ENCODE data around the gene PPP3CB. TPM values are rescaled to one million over a fixed set of nuclear protein-coding genes. Genes with fewer than 3 reads are reported as not detected.

Gene PPP3CB
- 31.0 TPM for polyA plus RNA-seq (2013, experiment 1 of 2)
- polyA plus RNA-seq (2013, experiment 2 of 2) = 30.9 TPM

- H3K23ac ChIP-seq (ENCODE audit: low read depth, low read length, poor library complexity) = peak within 1 kb of the TSS; percentile 94
- no CpG with 5 or more reads among the region's 28 CpGs for WGBS, 2 donors (ENCODE audit: extremely low coverage in 2 of 2, insufficient read length in 2 of 2, insufficient replicate concordance in 1 of 2)
These were observed at the start of gene PPP3CB for GRCh38 chr10:73495884-73496674. TSS of gene PPP3CB (minus strand) at chr10:73496024. CDS start at chr10:73495889, 135 bp downstream.

GRCh38 chr10:73545357-73545756 is 49.5 kb upstream of the PPP3CB start:
- H3K9me3 ChIP-seq (replicated peaks in 1 of 2; ENCODE audit: control insufficient read depth in 2 of 2, insufficient read depth in 1 of 2, low read depth in 1 of 2, low read length in 2 of 2) = no peaks in the 10 kb centered on the region
- H2AFZ ChIP-seq (ENCODE audit: low read length) = no peak overlapping the region
- H3K9ac ChIP-seq (ENCODE audit: low read depth, low read length, poor library complexity) = no peak overlapping the region
- H3K27ac ChIP-seq (replicated peaks; ENCODE audit: low read length) = no peak overlapping the region
- no peak overlapping the region for H3K4me2 ChIP-seq (ENCODE audit: insufficient read depth, low read length, poor library complexity, severe bottlenecking)
- peaks cover 6% of the 10 kb centered on the region for H3K79me1 ChIP-seq (ENCODE audit: low read depth, low read length)
- no peaks in the 10 kb centered on the region for H3K4me1 ChIP-seq (ENCODE audit: control insufficient read depth in 2 of 2, insufficient read depth in 1 of 2, low read depth in 1 of 2, low read length in 2 of 2)
- no peak overlapping the region for H3K18ac ChIP-seq (ENCODE audit: low read length)
- H4K91ac ChIP-seq (ENCODE audit: low read depth, low read length, poor library complexity) = no peak overlapping the region
- no peak overlapping the region for H3K4me3 ChIP-seq (ENCODE audit: low read length in 2 of 2)
- no peak overlapping the region for H3K4ac ChIP-seq (ENCODE audit: low read length)
- no peak overlapping the region for H3K23ac ChIP-seq (ENCODE audit: low read depth, low read length, poor library complexity)
- no peak overlapping the region for H2BK15ac ChIP-seq (ENCODE audit: low read length)
- no peak overlapping the region for H4K8ac ChIP-seq (ENCODE audit: low read depth, low read length)
- no CpG with 5 or more reads among the region's 2 CpGs for WGBS, 2 donors (ENCODE audit: extremely low coverage in 2 of 2, insufficient read length in 2 of 2, insufficient replicate concordance in 1 of 2)
- no peak for DNase-seq (ENCODE audit: low spot score)
- no peak overlapping the region for H2BK12ac ChIP-seq (ENCODE audit: low read length)
- no peak overlapping the region for H2BK5ac ChIP-seq (ENCODE audit: low read length)
- no peak overlapping the region for H3K14ac ChIP-seq (ENCODE audit: low read length)
- no peaks in the 10 kb centered on the region for H3K27me3 ChIP-seq (ENCODE audit: control insufficient read depth in 3 of 3, insufficient read depth in 3 of 3, low read depth in 1 of 3, low read length in 3 of 3)
- no peak overlapping the region for H2BK120ac ChIP-seq (ENCODE audit: low read depth, low read length)
- H3K36me3 ChIP-seq (replicated peaks in 1 of 2; ENCODE audit: control insufficient read depth in 2 of 2, insufficient read depth in 2 of 2, low read length in 2 of 2) = peaks cover 25 to 53% of the 10 kb centered on the region in 2 donors
- no peak overlapping the region for H2AK5ac ChIP-seq (ENCODE audit: low read depth, low read length)

More at GRCh38 chr10:73495884-73496674, at the start of gene PPP3CB:
- peak within 1 kb of the TSS; percentile 63 for H3K14ac ChIP-seq (ENCODE audit: low read length)
- H3K27ac ChIP-seq (replicated peaks; ENCODE audit: low read length) = peak within 1 kb of the TSS; percentile 85
- no peaks in the 10 kb centered on the region for H3K9me3 ChIP-seq (replicated peaks in 1 of 2; ENCODE audit: control insufficient read depth in 2 of 2, insufficient read depth in 1 of 2, low read depth in 1 of 2, low read length in 2 of 2)
- H3K4me2 ChIP-seq (ENCODE audit: insufficient read depth, low read length, poor library complexity, severe bottlenecking) = peak within 1 kb of the TSS; percentile 78
- no peak within 1 kb of the TSS for H4K91ac ChIP-seq (ENCODE audit: low read depth, low read length, poor library complexity)
- H3K4me3 ChIP-seq (ENCODE audit: low read length in 2 of 2) = peak within 1 kb of the TSS; percentile 86 to 89
- peaks cover 6% of the 10 kb centered on the region for H3K79me1 ChIP-seq (ENCODE audit: low read depth, low read length)
- peak within 1 kb of the TSS; percentile 91 for H2BK5ac ChIP-seq (ENCODE audit: low read length)
- H2AFZ ChIP-seq (ENCODE audit: low read length) = peak within 1 kb of the TSS; percentile 89
- H2BK120ac ChIP-seq (ENCODE audit: low read depth, low read length) = no peak within 1 kb of the TSS
- H2AK5ac ChIP-seq (ENCODE audit: low read depth, low read length) = peak within 1 kb of the TSS; percentile 78
- peak within 1 kb of the TSS; percentile 63 for H2BK12ac ChIP-seq (ENCODE audit: low read length)
- no peaks in the 10 kb centered on the region for H3K27me3 ChIP-seq (ENCODE audit: control insufficient read depth in 3 of 3, insufficient read depth in 3 of 3, low read depth in 1 of 3, low read length in 3 of 3)
- H3K4ac ChIP-seq (ENCODE audit: low read length) = no peak within 1 kb of the TSS
- peak within 1 kb of the TSS; percentile 95 for H3K9ac ChIP-seq (ENCODE audit: low read depth, low read length, poor library complexity)
- peaks cover 0 to 9% of the 10 kb centered on the region in 2 donors for H3K4me1 ChIP-seq (ENCODE audit: control insufficient read depth in 2 of 2, insufficient read depth in 1 of 2, low read depth in 1 of 2, low read length in 2 of 2)
- peaks cover 25 to 49% of the 10 kb centered on the region in 2 donors for H3K36me3 ChIP-seq (replicated peaks in 1 of 2; ENCODE audit: control insufficient read depth in 2 of 2, insufficient read depth in 2 of 2, low read length in 2 of 2)
- peak within 1 kb of the TSS; percentile 42 for H2BK15ac ChIP-seq (ENCODE audit: low read length)
- peak within 1 kb of the TSS; percentile 94 for H3K18ac ChIP-seq (ENCODE audit: low read length)
- peak; percentile 92 for DNase-seq (ENCODE audit: low spot score)
- H4K8ac ChIP-seq (ENCODE audit: low read depth, low read length) = no peak within 1 kb of the TSS

- Histone ChIP-seq H3K14ac (ENCODE audit: low read length) (no peak overlapping the region), H2BK15ac (ENCODE audit: low read length) (no peak overlapping the region), H3K18ac (ENCODE audit: low read length) (no peak overlapping the region), H3K9ac (ENCODE audit: low read depth, low read length, poor library complexity) (no peak overlapping the region), H3K4me2 (ENCODE audit: insufficient read depth, low read length, poor library complexity, severe bottlenecking) (no peak overlapping the region), H3K4me3 (ENCODE audit: low read length in 2 of 2) (no peak overlapping the region), H3K23ac (ENCODE audit: low read depth, low read length, poor library complexity) (no peak overlapping the region), H3K4ac (ENCODE audit: low read length) (no peak overlapping the region), H4K8ac (ENCODE audit: low read depth, low read length) (no peak overlapping the region), H3K9me3 (replicated peaks in 1 of 2; ENCODE audit: control insufficient read depth in 2 of 2, insufficient read depth in 1 of 2, low read depth in 1 of 2, low read length in 2 of 2) (peaks cover 0 to 2% of the 10 kb centered on the region in 2 donors), H2BK120ac (ENCODE audit: low read depth, low read length) (no peak overlapping the region), H3K79me1 (ENCODE audit: low read depth, low read length) (peaks cover 3% of the 10 kb centered on the region), H2AFZ (ENCODE audit: low read length) (no peak overlapping the region), H3K27ac (replicated peaks; ENCODE audit: low read length) (no peak overlapping the region), H2BK12ac (ENCODE audit: low read length) (no peak overlapping the region), H3K4me1 (ENCODE audit: control insufficient read depth in 2 of 2, insufficient read depth in 1 of 2, low read depth in 1 of 2, low read length in 2 of 2) (peaks cover 0 to 4% of the 10 kb centered on the region in 2 donors), H3K36me3 (replicated peaks in 1 of 2; ENCODE audit: control insufficient read depth in 2 of 2, insufficient read depth in 2 of 2, low read length in 2 of 2) (peaks cover 39 to 90% of the 10 kb centered on the region in 2 donors), H2BK5ac (ENCODE audit: low read length) (no peak overlapping the region), H4K91ac (ENCODE audit: low read depth, low read length, poor library complexity) (no peak overlapping the region), H2AK5ac (ENCODE audit: low read depth, low read length) (no peak overlapping the region), H3K27me3 (ENCODE audit: control insufficient read depth in 3 of 3, insufficient read depth in 3 of 3, low read depth in 1 of 3, low read length in 3 of 3) (no peaks in the 10 kb centered on the region)
- DNase-seq (ENCODE audit: low spot score) = no peak
- WGBS, 2 donors (ENCODE audit: extremely low coverage in 2 of 2, insufficient read length in 2 of 2, insufficient replicate concordance in 1 of 2) = no CpG with 5 or more reads among the region's 7 CpGs
These were observed 41.9 kb upstream of the PPP3CB start for GRCh38 chr10:73537709-73538108.

GRCh38 chr10:73537288-73537687 is 41.5 kb upstream of the PPP3CB start:
- Histone ChIP-seq H3K4ac (ENCODE audit: low read length) (no peak overlapping the region), H3K9ac (ENCODE audit: low read depth, low read length, poor library complexity) (no peak overlapping the region), H3K23ac (ENCODE audit: low read depth, low read length, poor library complexity) (no peak overlapping the region), H3K36me3 (replicated peaks in 1 of 2; ENCODE audit: control insufficient read depth in 2 of 2, insufficient read depth in 2 of 2, low read length in 2 of 2) (peaks cover 34 to 90% of the 10 kb centered on the region in 2 donors), H2BK12ac (ENCODE audit: low read length) (no peak overlapping the region), H2BK15ac (ENCODE audit: low read length) (no peak overlapping the region), H3K14ac (ENCODE audit: low read length) (no peak overlapping the region), H3K4me2 (ENCODE audit: insufficient read depth, low read length, poor library complexity, severe bottlenecking) (no peak overlapping the region), H2AFZ (ENCODE audit: low read length) (no peak overlapping the region), H4K91ac (ENCODE audit: low read depth, low read length, poor library complexity) (no peak overlapping the region), H3K4me1 (ENCODE audit: control insufficient read depth in 2 of 2, insufficient read depth in 1 of 2, low read depth in 1 of 2, low read length in 2 of 2) (peaks cover 0 to 4% of the 10 kb centered on the region in 2 donors), H2BK5ac (ENCODE audit: low read length) (no peak overlapping the region), H3K27ac (replicated peaks; ENCODE audit: low read length) (no peak overlapping the region), H2BK120ac (ENCODE audit: low read depth, low read length) (no peak overlapping the region), H2AK5ac (ENCODE audit: low read depth, low read length) (no peak overlapping the region), H4K8ac (ENCODE audit: low read depth, low read length) (no peak overlapping the region), H3K4me3 (ENCODE audit: low read length in 2 of 2) (no peak overlapping the region), H3K27me3 (ENCODE audit: control insufficient read depth in 3 of 3, insufficient read depth in 3 of 3, low read depth in 1 of 3, low read length in 3 of 3) (no peaks in the 10 kb centered on the region), H3K9me3 (replicated peaks in 1 of 2; ENCODE audit: control insufficient read depth in 2 of 2, insufficient read depth in 1 of 2, low read depth in 1 of 2, low read length in 2 of 2) (peaks cover 0 to 2% of the 10 kb centered on the region in 2 donors), H3K18ac (ENCODE audit: low read length) (no peak overlapping the region), H3K79me1 (ENCODE audit: low read depth, low read length) (peaks cover 3% of the 10 kb centered on the region)
- WGBS, 2 donors (ENCODE audit: extremely low coverage in 2 of 2, insufficient read length in 2 of 2, insufficient replicate concordance in 1 of 2) = no CpG with 5 or more reads among the region's 2 CpGs
- no peak for DNase-seq (ENCODE audit: low spot score)

Data from neuronal stem cell (in vitro differentiated cells).